HG02970 (cell line): ENCODE results near the gene TTLL1.
"Not testable (repeated sequence)": the region's sequence is repeated elsewhere in the genome, so short reads cannot be mapped to it uniquely, and the experiment has no call there.

Source experiments
- ATAC-seq: cut with Tn5 transposase; IDR thresholded peaks from one replicate; pipeline ENCODE4 v1.9.1; 2021; ENCODE audit warnings: mild to moderate bottlenecking, moderate library complexity, moderate number of reproducible peaks; ENCODE audit not compliant: unreplicated experiment, low FRiP score

The TTLL1 gene

GRCh38 chr22:43110927-43111623 lies 21.9 kb upstream of the TTLL1 start:
- no peak for ATAC-seq

GRCh38 chr22:43110444-43110926 lies 21.3 kb upstream of the TTLL1 start, which contains the start of gene BIK:
BIK (plus strand) TSS chr22:43110750; CDS start chr22:43124023, 13,273 bp downstream.
- no peak for ATAC-seq

DNA sequence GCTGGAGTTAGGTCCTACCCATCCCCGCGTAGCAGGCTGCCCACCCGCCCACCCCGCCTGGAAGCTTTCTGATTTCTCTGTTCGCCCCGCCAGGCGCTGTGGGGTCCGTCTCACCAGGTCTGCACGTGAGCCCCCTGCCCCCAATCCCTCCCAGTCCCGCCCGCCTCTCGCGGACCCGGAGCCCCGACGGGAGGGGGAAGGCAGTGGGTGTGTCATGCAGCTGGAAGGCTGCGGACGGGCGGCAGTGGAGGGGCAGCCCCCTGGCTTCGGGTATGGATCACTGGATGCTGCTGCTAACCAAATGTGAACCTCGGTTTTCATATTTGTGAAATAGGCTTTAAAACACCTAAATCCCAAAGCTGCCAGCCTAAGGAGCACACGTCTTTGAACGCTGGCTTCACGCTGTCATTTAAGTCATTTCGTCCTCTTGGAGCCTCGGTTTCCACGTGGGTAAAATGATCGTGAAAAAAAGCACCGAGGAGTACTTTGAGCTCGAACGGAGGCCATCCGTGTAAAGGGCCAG lies 20.8 kb upstream of the TTLL1 start:
- ATAC-seq = no peak

DNA sequence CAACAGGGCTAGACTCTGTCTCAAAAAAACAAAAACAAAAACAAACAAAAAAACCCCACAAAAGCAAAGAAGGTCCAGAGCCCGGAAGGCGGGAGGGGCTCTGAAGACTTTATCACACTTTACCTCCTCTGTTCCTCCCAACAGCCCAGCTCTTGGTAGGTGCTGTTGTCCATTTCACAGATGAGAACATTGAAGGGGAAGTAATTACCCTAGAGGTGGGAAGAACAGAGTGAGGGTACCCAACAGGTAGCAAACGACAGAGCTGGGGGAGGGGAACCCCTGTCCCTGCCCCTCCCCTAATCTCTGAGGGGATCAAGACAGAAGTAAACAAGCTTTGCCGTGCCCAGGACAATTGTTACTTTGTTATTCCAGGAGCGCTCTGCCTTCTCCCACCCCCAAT lies 20.3 kb upstream of the TTLL1 start:
- ATAC-seq = no peak

- ATAC-seq = no peak
Observed at GRCh38 chr22:43106302-43106701, 17.1 kb upstream of the TTLL1 start.

DNA sequence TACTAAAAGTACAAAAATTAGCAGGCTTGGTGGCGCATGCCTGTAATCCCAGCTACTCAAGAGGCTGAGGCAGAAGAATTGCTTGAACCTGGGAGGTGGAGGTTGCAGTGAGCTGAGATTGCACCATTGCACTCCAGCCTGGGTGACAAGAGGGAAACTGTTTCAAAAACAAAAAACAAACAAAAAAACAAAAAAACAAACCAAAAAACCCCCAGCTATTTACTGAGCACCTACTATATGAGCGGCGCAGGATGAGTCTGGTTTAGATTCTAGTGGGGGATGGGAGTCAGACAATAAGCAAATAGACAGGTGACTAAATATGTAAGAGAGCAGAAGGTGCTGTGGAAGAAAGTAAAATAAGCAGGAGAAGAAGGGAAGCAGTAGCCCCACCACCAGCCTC lies 15.8 kb upstream of the TTLL1 start:
- ATAC-seq = not testable (repeated sequence)

GRCh38 chr22:43104056-43104625 lies 14.9 kb upstream of the TTLL1 start:
- not testable (repeated sequence) for ATAC-seq

DNA sequence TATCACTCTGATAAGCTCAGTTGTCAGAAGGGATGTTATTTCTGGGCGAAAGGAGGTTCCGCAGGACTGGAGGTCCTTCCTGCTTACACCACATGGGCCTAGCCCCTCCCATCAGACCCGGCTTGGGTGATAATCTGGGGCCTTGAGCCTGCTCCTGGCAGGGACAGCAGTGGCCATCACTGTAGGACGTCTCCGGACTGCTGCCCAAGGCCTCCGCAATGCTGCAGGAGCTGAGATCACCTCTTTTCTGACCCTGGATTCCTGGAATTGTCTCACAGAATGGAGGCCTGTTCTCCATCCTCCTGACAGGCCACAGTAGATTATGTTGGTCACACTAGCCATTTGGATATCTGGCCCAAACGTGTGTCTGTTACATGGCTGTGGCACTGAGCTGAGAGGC lies 12.1 kb upstream of the TTLL1 start:
- ATAC-seq = no peak

GRCh38 chr22:43100225-43100624 lies 11.0 kb upstream of the TTLL1 start:
- no peak for ATAC-seq

DNA sequence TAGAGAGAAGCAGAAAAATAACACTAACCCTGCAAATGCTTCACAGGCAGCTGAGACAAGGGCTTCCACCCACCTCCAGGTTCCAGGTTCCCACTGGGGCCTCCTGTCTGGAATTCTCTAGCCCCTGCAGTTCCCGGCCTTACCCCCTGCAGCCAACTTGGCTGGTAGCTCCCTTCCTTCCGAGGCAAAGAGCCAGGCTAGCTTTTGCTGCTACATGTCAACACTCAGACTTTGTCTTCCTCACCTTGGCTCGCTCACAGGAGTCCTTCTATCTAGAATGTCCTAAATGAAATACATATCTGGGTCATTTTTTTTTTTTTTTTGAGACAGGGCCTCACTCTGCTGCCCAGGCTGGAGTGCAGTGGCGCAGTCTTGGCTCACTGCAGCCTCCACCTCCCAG lies 9.9 kb upstream of the TTLL1 start:
- ATAC-seq = no peak

GRCh38 chr22:43098356-43098755 lies 9.2 kb upstream of the TTLL1 start:
- ATAC-seq = no peak

DNA sequence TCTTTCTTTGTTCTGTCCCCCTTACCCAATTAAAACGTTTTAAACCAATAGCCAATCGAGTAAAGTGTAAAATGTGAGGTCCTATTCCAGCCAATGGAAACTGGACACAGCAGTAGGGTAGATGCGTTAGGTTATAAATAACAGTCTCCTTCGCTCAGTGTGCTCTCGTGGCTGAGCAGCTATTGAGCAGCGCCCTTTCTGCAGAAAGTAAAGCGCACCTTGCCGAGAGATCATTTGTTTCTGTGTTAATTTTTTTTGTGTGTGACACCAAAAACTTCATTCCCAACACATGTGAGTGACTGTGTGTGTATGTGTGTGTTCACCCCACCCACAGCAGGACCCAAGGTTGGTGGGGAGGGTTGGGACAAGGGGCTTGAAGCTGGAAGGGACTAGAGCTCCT lies 7.2 kb upstream of the TTLL1 start:
- ATAC-seq = no peak

DNA sequence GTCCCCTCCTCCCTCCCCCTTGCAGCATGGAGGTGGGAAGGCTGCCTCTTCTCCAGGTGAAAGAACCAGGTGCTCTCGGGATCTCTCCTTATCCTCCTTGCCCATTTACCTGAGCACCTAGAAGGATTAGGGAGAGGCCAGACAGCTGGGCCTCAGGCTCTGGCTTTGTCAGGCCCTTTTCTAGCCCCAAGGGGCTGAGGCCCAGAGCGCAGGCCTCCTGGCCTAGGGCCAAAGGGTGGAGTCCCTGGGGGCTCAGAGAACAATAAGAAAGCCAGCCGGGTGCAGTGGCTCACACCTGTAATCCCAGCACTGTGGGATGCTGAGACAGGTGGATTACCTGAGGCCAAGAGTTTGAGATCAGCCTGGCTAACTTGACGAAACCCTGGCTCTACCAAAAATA lies 5.4 kb upstream of the TTLL1 start:
- no peak for ATAC-seq

- ATAC-seq = no peak
Observed at GRCh38 chr22:43094085-43094484, 4.9 kb upstream of the TTLL1 start.

DNA sequence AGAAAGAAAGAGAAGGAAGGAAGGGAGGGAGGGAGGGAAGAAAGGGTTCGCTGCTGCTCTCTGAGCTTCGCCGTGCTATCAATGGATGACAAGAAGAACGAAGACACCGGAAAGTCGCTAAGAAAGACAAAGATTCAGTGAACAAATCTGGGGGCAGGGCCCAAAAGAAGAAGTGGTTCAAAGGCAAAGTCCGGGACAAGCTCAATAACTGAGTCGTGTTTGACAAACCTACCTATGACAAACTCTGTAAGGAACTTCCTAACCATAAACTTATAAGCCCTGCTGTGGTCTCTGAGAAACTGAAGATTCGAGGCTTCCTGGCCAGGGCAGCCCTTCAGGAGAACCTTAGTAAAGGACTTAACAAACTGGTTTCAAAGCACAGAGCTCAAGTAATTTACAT lies 2.9 kb upstream of the TTLL1 start:
- no peak for ATAC-seq

- ATAC-seq = no peak
Observed at GRCh38 chr22:43090130-43090789, 1.1 kb upstream of the TTLL1 start.

DNA sequence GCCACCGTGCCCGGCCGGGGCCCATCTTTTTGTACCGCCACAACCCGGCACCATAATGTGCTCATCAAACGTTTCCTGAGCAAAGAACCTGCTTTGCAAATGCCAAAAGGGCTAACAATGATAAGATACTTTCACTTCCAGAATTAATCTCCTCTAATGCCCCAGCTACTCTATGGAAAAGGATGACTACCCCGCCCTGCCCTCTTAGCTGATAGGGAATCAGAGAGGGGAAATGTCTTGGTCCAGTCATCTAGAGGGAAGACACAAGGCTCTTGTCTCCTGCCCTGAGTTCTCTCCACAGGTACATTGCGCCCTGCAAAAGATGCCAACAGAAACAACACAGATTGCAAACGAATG lies 586 bp downstream of the TTLL1 start:
- ATAC-seq = no peak

DNA sequence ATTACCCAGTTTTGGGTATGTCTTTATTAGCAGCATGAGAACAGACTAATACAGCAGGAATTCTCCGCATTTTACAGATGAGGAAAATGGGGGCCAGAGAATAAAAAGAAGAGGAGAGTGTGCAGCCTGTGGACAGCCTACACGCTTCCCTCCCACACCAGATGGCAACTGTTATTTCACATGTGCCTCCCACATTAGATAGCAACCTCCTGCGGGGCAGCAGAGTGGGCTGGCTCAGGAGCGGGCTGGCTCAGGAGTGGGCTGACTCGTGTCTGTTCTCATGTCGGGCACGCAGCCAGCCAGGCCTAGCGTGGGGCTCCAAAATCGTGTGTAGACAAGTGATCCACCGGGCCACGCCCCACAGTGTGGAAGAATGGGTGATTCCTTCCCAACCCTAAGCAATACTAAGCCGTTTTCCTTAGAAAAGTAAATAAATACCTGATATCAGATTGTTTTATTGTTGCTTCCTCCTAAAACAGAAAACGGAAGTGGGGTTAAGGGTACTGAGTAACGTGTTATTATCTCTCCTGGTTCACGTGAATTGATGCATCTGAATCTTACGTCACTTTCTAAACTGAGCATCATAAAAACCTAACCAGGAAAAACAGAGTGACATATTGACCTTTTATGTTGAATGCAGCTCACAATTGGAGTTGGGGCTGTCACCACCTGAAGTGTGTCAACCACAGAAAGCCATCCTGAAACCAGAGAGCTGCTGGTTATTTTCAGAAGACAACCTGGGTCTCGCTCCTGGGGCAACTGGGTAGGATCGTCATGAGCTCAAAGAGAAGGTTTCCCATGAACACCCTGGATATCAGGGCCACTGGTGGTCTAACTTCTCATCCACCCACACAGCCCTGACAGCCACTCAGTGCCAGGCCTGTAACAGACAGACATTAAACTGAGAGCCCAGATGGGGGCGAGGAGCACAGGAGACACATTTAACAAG lies 3.3 kb downstream of the TTLL1 start:
- no peak for ATAC-seq

DNA sequence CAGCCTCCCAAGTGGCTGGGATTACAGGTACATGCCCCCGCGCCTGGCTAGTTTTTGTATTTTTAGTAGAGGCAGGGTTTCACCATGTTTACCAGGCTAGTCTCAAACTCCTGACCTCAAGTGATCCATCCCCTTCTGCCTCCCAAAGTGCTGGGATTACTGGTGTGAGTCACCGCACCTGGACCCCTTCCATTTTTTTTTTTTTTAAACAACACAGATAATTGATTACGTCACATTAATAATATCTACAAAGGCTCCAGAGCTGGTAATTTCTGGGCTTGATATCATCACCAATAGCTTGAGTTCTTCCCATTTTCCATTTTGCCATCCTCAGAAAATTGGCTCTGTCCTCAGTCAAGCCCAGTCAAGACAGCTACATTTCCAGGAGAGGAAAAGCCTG lies 7.2 kb downstream of the TTLL1 start:
- no peak for ATAC-seq

DNA sequence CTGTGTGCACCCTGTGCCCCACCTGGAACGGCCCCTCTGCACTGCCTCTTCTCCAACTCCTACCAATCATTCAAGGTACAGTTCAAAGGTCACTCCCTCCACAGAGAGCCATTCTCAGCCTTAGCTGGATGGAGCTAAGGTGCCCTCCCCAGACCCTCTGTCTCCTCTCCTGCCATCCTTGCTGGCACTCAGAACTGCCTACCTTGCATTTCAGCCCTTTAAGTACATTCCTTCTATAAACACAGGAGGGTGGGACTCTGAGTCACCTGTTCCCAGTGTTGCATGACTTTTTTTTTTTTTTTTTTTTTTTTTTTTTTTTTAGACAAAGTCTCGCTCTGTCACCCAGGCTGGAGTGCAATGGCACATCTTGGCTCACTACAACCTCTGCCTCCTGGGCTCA lies 8.6 kb downstream of the TTLL1 start:
- ATAC-seq = no peak

- ATAC-seq = no peak
Observed at GRCh38 chr22:43079742-43080141, 9.4 kb downstream of the TTLL1 start.
